Fibroblast of skin of back (primary cell): ENCODE data around the gene GLRX.

ENCODE experiments used
- DNase-seq: peaks from one replicate; pipeline ENCODE4 v3.0.0-alpha.2; 2013

Gene GLRX

GRCh38 chr5:95779611-95780010 is 42.9 kb downstream of the GLRX start:
- DNase-seq: peak; percentile 25

- no peak for DNase-seq
These were observed 43.7 kb downstream of the GLRX start for GRCh38 chr5:95778713-95779436.

GRCh38 chr5:95777441-95777840 is 45.1 kb downstream of the GLRX start:
- DNase-seq: no peak

GRCh38 chr5:95773335-95774059 is 49.0 kb downstream of the GLRX start:
- DNase-seq: peak; percentile 71

GRCh38 chr5:95771892-95772291 is 50.6 kb downstream of the GLRX start:
- DNase-seq: no peak

GRCh38 chr5:95770830-95771708 is 51.5 kb downstream of the GLRX start:
- DNase-seq: no peak

GRCh38 chr5:95768731-95769130 is 53.8 kb downstream of the GLRX start:
- DNase-seq: no peak

GRCh38 chr5:95763941-95764340 is 58.6 kb downstream of the GLRX start:
- no peak for DNase-seq
